HPDE6-E6E7 (cell line): ENCODE results near the gene CMYA5.

ENCODE experiments used
- DNase-seq: peaks from one replicate; pipeline ENCODE4 v3.0.0; 2011; ENCODE audit warnings: missing footprints; ENCODE audit errors: extremely low spot score

Gene CMYA5

DNA sequence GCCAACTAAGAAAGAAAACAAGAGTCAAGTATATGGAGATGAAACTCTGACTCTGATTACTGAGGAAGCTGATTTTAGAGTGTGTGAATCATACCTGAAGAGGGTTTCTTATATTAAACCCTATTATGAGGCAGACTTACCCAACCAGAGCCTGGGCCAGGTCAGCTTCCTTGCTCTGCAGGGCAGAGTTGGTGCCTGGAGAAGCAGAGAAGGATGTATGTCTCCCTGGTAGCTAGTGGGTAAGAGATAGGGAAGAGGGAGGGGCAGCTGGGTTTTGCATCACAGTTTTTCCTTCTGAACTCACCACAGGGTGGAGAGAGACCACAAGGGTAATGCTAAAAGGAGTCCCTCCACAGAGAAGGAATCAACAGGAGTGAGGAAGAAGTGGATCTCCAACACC lies 104.1 kb downstream of the CMYA5 start:
- no peak for DNase-seq

DNA sequence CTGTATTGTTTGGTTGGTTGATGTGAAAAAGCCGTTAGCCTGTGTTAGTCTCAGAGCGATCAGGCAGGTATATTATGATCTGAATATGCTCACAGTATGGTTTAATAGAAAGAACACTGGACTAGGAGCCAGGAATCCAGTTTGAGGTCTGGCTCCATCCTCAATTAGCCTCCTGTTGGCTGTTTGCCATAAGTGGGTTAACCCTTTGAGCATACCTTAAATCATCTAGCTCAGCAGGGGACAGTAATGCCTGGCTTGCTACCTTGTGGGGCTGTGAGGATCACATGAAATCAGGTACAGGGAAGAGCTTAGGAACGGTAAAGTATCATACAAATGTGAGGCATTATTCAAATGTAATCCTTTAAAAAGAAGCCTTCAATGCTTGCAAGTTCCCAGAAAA lies 104.7 kb downstream of the CMYA5 start:
- no peak for DNase-seq

DNA sequence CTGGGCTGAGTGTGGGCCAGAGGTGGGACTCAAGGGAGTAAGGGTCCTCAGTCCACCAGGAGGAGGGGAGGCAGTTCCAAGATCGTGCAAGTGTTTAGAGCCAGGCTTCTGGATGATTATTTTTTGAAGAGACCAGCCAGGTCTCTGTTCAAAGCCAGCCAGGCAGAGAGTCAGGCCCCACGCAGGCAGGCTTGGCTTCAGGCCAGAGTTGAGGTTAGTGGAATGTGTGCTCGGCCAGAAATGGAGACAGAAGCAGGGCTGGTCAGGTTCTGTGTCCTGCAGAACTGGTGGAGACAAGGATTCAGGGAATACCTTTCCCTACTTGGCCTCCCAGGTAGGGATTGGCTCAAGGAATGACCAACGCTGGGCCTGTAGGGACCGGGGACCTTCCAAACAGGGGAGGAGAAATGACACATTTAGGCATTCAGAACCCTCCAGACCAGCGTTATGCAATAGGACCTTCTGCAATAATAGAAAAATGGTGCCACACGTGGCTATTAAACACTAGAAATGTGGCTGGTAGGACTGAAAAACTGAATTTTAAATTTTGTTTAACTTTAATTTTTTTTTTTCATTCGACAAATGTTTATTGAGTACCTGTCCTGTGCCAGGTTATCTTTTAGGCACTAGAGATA lies 106.2 kb downstream of the CMYA5 start:
- no peak for DNase-seq

DNA sequence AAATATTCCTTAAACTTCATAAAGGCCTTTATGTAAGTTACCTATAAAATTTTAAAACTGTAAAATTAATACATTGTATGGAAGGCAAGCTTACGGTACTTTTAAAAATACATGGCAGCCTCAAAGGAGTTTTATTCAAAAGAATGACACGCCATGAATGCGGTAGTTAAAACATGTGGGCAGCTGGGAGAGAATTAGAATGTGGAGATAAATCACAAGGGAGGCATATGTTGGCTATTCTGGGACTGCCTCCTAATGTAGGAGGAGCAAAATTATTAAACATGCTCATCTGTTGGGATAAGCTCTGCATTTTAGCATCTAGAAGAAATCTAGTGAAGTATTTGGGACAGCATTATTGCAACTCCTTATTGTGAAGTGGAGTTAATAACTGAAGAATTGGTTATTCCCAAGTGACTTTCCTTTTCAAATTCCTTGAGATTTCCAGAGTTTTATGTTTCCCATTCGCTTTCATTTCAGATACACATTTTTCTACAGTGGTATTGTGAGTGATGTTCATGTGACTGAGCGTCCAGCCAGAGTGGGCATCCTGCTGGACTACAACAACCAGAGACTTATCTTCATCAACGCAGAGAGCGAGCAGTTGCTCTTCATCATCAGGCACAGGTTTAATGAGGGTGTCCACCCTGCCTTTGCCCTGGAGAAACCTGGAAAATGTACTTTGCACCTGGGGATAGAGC lies 109.4 kb downstream of the CMYA5 start:
- no peak for DNase-seq

DNA sequence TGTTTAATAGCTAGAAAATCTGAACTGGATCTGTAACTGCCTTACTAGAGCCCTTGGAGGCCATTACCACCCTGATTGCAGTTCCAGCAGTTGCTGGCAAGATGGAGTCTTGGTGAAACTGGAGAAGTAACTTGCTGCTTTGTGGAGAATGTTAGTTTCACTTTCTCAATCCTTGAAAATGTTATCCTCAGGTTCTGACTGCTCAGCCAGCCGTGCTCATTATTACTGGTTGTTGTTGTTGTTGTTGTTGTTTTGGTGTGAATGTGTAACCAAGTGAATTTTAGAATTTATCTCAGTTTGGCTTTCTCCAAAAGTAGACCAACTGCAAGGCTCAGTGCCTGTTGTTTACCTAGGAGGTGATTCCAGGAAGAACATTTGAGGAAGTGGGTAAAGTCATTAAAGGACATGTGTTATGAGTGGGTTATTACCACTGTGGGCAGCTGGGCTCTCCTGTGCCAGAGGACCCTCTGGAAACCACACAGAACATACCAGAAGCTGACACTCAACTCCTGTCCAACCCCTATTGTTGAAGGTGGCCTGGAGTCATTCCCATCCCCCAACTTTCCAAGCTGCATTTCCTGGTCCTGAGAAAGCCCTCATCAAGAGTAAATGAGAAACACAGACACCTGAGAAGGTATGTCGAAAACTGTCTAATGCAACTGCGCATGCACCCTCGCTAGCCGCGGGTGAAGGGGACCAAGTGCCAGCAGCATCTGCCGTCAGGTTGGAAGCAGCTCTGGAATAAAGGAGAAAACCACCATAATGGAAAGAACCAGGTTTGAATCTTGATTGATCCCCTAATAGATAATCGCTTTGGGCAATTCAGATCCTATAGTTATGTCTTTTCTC lies 111.6 kb downstream of the CMYA5 start:
- DNase-seq, result no peak

DNA sequence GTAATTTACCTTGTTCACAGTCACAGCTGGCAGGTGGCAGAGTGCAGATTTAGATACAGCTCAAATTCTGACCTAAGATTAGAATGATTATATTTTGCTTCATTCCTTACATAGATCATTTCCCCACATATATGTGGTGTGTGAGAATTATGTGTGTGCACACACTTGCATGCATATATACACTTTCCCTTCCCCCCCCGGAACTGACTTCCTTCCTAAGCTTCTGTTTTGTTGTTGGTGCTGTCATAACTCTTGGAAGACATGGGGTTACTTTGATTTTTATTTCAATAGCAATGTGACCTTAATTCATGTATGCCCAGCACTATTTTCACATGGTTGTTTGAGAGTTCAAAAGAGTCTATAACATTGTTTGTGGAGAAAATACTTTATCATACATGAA lies 112.8 kb downstream of the CMYA5 start:
- no peak for DNase-seq

DNA sequence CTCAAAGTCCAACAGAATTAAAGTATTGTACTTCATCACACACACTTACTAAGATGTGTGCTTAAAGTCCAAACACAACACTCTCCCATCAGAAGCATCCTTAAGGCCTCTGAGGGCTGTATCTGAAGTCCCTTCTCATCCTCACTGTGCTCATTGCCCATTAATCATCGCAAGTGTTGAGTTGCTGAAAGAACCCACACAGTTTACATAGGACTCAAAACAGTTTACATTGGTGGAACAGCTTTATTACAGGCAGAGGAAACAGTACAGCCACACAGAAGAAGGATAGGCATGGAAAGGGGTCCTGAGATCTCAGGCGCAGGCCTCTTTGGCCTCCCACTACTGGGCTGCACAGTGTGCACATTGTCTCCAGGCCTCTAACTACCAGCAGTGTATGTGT lies 113.4 kb downstream of the CMYA5 start:
- no peak for DNase-seq

DNA sequence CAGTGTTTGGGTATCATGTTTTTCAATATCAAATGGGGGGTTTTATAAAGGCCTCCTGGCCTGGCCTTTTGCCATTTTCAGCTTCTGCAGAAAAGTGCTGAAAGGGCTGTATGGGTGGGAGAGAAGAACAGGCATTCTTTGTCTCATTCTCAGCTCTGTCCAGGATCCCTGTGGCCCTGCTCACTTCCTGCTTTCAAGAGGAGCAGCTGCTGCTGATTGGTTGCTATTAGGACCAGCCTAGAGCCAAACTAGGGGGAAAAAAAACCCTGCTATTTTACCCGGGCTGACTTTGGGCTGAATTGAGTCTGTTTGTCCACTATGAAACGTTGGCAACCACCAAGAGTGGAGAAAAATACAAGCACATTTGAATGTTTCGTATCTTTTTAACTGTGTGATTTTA lies 117.1 kb downstream of the CMYA5 start:
- DNase-seq, result no peak

DNA sequence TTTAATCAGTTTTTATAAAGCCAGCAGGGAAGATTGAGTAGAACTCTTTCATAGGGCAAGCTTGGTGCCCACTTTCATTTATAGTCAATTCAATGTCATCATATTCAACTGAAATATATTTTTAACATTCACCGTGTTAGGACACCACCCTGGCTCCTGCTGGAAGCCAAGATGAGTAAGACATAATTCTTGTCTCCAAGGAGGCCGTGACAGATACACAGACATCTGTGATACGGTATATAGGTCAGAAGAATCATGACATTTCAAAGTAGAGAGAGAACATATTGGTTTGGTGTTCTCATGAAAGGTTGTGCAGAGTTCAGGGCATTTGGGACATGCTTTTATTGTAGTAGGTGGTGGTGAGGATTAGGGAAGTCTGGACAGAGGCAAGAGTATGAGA lies 120.1 kb downstream of the CMYA5 start:
- no peak for DNase-seq

DNA sequence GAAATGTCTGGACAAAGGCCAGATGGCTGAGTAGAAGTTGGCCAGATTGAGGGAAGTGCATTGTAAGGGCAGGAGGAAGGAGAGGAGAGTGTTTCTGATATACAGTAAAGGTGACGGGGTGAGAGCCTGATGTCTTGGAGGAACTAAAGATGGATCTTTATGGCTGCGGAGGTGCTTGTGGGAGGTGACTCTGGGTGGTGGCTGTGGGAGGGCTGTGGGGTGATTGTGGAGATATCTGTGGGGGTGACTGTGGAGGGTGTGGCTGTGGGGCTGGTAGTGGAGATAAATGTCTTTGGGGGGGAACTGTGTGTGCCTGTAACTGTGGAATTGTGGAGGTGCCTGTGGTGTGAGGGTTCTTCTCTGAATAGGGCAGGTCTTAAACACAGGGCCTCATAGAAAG lies 121.4 kb downstream of the CMYA5 start:
- no peak for DNase-seq

DNA sequence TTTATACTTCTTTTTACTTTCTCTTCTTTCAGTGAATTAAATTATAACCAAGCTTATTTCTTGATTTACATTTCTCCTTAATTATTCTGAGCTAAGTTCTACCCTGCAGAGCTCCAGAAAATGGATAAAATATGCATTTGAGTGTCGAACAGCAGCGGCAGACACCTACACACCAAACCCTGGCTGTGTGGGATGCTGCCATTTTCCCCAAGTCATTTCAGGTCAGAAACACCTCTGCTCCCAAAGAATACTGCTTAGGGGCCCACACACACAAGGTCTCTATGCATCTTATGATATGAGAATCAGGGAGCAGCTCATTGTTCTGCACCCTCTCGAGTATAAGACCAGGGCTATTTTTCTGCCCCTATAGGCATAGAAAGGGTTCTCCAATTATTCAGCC lies 122.3 kb downstream of the CMYA5 start:
- no peak for DNase-seq

DNA sequence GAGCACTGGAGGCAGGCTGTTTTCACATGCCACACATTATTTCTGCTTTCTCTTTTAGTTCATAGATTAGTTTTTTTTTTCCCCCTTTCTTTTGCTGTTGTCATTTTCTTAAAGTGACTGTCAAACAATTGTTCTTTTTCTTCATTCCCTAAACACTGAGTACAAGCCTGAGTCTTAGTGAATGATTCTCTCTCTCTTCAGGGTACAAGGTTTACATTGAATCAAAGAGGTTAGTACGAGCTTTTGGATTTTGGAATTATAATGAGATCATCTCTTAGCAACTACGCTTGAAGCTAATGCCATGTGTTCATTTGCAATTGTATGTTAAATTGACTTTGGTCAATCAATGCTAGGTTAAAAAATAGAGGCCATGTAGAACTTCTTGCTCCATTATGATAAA lies 125.1 kb downstream of the CMYA5 start:
- no peak for DNase-seq

DNA sequence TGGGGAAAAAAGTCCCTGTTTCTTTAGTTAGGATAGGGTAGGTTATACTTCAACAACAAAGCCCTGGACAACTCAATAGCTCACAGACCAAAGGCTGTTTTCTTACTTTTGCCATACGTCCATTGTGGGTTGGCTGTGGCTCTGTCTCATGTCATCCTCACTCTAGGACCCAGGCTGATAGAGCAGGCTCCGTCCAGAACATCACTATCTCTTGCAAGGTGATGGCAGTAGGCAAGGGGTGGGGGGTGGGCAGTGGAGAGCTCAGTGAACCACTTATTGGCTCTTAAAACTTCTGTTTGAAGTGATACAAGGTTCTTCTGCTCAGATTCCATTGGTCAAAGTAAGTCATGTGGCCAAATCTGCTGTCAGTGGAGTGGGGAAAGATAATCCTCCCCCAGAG lies 126.4 kb downstream of the CMYA5 start:
- DNase-seq, result no peak

DNA sequence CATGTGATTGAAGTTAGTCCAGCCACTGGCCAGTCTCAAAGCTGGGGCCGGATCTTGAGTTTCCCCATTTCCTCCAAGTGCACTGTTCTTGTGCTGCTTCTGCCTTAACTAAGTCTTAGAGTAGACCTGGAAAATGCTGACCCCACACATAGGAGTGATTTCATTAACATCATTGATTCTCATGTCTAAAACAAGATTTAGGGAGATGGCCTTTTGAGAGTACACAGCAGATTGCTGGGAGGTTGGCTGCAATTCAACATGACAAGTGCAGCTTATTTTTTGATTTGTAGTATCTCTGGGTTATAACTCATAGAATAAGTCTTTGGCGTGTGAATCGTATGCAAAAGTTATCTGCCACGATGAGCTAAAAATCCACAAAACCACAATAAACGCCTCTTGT lies 131.0 kb downstream of the CMYA5 start:
- DNase-seq, result no peak

DNA sequence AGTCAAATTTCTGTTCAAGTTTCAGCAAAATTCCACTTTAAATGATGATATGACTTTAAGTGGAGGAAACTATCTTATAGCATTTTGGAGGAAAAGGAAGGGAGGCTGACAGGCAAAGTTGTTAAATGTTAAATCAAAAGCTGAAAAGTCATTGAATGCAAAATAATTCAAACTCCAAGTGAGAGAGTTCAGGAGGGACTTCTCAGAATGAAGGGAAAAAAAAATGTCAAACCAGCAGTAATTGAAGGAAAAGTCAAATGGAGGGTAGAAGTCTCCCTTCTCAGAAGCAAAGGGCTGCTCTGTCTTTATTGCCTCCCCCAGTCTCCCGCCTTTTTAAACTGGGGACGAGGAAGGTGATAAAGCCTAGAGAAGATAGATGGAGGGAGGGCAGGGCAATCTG lies 134.8 kb downstream of the CMYA5 start:
- no peak for DNase-seq

DNA sequence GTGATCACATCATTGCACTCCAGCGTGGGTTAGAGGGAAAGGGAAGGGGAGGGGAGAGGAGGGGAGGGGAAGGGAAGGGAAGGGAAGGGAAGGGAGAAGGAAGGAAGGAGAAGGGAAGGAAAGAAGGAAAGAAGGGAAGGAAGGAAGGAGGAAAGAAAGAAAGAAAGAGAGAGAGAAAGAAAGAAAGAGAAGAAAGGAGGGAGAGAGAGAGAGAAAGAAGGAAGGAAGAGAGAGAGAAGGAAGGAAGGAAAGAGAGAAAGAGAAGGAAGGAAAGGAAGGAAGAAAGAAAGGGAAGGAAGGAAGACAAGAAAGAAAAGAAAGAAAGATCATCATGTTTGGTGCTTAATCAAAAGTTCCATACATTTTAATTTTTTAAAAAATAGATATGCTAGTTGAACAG lies 136.2 kb downstream of the CMYA5 start:
- DNase-seq, result no peak

DNA sequence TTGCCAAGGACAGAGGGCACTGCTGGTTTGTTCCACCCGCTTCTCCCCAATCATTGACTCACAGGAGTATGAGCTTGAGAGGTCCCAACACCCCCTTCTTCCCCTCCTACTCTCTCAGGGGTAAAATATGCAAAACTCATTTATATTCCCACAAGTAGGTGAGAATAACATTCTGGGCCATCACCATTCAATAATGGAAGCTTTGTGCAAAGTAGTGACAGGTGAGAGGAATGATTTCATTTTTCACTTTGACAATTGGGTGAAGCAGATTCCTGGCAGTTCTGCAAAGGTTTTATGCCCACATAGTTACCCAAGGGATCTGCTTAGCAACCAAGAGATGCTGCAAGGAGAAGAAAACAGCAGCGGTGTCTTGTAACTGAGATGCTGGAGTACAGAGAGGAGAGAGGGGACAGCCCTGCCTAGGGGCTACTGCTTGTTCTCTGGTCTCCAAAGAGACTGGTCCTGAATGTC lies 137.6 kb downstream of the CMYA5 start:
- no peak for DNase-seq

DNA sequence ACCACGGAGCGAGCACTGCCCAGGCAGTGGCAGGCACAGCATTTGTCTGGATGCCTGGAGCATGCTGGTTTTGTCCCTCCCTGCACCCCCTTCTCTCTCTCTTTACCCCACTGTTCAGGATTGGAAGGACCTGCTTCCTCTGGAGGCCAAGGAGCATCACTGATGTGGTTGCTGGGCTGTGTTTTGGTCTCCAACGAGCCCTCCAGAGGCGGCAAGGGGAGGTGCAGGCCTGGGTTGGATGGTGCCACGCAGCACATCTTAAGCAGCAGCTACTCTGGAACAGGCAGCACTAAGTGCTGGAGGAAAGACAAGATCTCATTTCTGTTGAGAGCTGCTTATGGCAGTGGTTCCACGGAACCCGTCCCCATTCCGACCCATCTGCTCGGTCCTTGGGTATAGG lies 139.6 kb downstream of the CMYA5 start:
- no peak for DNase-seq

DNA sequence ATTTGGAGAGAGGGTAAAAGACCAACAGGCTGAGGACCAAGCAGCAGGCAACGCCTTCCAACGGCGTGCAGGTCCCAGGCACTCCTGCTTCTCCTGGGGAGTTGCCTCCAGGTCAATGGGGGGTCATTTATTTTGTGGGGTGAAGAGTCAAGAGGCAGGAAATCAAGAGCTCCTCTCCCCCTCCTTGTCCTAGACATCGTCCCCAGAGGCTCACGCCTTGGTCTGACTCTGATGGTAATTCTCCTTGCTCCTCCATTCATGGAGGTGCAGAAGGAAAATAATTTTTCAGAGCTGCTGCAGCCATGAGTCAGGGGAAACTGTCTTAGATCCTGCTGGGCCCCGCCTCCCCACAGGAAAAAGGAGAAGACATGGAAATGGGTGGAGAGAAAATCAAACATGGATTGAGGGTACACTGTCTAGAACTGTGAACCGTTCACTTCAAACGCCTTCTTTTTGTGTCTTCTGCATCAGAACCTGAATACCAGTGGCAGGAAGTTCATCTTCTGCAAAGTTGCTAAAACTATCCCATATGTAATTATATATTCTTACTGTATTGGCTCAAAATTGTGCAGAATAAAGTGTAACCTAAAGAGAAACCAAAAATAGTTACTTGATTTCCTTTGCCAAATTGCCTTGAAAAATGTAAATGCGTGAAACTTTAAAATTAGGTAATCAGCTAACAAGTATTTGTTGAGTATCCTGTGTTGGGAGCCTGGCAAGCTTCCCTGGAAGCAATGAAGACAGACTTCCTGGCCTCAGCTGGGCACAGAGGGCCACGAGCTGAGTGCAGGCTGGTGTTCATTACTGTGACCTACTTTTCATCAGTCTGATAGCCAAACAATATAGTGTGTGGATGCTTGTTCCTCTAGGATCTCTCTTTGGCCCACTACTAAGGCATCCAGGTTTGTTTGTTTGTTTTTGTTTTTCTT lies 142.0 kb downstream of the CMYA5 start:
- no peak for DNase-seq

DNA sequence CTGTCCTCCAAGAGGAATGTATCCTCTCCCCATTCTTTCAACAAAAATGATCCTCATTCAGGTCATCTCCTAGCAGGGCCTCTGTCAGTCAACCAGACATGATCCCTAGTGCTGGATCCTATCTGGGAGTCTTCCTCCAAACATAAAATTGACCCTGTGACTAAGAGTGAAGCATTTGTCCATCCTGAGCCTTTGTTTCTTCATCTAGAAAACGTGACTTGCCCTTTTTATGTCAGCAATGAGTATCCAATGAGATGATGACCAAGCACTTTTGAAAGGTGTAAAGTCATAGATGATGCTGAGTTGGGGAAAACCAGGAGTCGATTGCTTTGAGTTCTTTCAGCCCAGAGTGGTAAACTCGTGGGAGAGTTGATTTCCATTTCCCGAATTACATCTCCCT lies 143.3 kb downstream of the CMYA5 start:
- no peak for DNase-seq

DNA sequence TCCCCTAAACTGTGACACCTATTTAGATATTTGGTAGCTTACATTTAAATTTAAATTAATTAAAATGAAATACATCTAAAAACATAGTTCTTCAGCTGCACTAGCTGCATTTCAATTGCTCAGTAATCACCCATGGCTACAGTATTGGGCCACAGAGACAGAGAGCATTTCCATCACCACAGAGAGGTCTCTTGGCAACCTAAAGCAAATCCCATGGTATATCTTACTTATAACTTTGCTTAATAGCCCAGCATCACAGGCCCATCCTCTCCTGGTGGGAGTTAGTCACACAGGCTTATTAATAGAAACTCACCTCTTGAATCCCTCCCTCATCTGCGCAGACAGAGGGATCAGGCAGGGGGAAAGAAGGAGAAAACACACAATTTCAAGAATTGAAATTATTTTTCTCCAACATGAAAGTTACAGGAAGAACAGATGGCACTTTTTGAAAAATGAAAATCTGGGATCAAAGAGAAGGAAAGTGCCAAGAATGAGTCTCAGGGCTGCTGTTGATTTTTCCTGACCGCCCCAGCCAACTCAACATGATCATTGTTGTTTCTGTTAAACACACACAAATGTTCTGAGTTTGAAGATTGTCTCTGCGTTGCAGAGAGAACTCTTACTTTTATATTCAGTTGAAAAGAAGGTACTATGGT lies 144.6 kb downstream of the CMYA5 start:
- no peak for DNase-seq
